Measurements from ENCODE around the gene ETV3. TPM values are rescaled to one million over a fixed set of nuclear protein-coding genes. Genes with fewer than 3 reads are reported as not detected.

ETV3 gene
- total and polyA plus RNA-seq, 2 of the 4 experiments (the other 2 are of a cell fraction): 6.4 to 14.7 TPM

DNA sequence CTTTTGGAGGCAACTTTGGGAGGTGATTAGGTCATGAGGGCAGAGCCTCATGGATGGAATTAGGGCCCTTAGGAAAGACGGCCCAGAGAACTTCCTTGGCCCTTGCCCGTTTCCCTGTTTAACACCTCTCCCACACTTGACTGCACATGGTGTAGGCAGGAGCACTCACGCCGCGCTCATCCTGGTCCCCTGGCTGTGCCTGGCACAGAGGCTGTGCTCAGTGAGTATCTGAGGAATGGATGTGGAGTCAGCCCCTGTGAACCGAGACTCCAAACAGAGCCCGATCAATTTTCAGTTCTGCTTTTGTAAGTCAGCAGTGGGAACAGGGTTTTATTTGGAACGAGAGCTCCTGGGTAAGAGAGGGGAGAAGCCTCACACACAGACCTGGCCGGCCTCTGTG lies 29.8 kb upstream of the ETV3 start:
- no peak overlapping the region for H3K23ac ChIP-seq (ENCODE audit: low read depth, low read length)
- no peaks in the 10 kb centered on the region for H3K9me3 ChIP-seq (ENCODE audit: control insufficient read depth, insufficient read depth, low read length)
- H3K56ac ChIP-seq (ENCODE audit: extremely low read depth, insufficient read depth, low read length): no peak overlapping the region
- WGBS, 2 experiments (ENCODE audit: extremely low coverage in 2 of 2, insufficient read length in 1 of 2): no CpG with 5 or more reads among the region's 9 CpGs
- CTCF ChIA-PET: no interaction called here
- no peaks in the 10 kb centered on the region for H3K79me1 ChIP-seq (ENCODE audit: low read depth in 1 of 2, low read length in 2 of 2)
- no peak overlapping the region for H4K91ac ChIP-seq (ENCODE audit: insufficient read depth, low read depth, low read length)
- no peak overlapping the region for H3K4me3 ChIP-seq (ENCODE audit: insufficient read depth, low read depth, low read length)
- no peak overlapping the region for H2BK15ac ChIP-seq (ENCODE audit: low read depth, low read length)
- TF ChIP-seq RAD21 (IDR thresholded peaks at IDR 0.05; ENCODE audit: low read length) (no peak), NFE2L2 (IDR thresholded peaks at IDR 0.05; ENCODE audit: low read depth, low read length) (no peak), BHLHE40 (IDR thresholded peaks at IDR 0.05; ENCODE audit: low read depth, low read length) (no peak), MXI1 (IDR thresholded peaks at IDR 0.05; ENCODE audit: borderline replicate concordance, low read depth, low read length) (no peak), CEBPB (IDR thresholded peaks at IDR 0.05; ENCODE audit: low read depth, low read length) (no peak), RFX5 (IDR thresholded peaks at IDR 0.05; ENCODE audit: low read depth, low read length) (no peak), FOS (IDR thresholded peaks at IDR 0.05; ENCODE audit: low read depth, low read length) (no peak), SMC3 (IDR thresholded peaks at IDR 0.05; ENCODE audit: low read depth, low read length) (no peak), CHD1 (IDR thresholded peaks at IDR 0.05; ENCODE audit: low read depth, low read length) (no peak), POLR2A (IDR thresholded peaks at IDR 0.05; ENCODE audit: low read depth, low read length) (no peak), MAFK (IDR thresholded peaks at IDR 0.05; ENCODE audit: low read depth, low read length) (no peak), MAZ (IDR thresholded peaks at IDR 0.05; ENCODE audit: borderline replicate concordance, low read depth, low read length) (no peak), RCOR1 (IDR thresholded peaks at IDR 0.05; ENCODE audit: insufficient replicate concordance, low read length) (no peak)
- TF ChIP-seq, protein P1, sequence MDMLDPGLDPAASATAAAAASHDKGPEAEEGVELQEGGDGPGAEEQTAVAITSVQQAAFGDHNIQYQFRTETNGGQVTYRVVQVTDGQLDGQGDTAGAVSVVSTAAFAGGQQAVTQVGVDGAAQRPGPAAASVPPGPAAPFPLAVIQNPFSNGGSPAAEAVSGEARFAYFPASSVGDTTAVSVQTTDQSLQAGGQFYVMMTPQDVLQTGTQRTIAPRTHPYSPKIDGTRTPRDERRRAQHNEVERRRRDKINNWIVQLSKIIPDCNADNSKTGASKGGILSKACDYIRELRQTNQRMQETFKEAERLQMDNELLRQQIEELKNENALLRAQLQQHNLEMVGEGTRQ (IDR thresholded peaks at IDR 0.05; ENCODE audit: low read depth, low read length): no peak
- TF ChIP-seq, protein P2, sequence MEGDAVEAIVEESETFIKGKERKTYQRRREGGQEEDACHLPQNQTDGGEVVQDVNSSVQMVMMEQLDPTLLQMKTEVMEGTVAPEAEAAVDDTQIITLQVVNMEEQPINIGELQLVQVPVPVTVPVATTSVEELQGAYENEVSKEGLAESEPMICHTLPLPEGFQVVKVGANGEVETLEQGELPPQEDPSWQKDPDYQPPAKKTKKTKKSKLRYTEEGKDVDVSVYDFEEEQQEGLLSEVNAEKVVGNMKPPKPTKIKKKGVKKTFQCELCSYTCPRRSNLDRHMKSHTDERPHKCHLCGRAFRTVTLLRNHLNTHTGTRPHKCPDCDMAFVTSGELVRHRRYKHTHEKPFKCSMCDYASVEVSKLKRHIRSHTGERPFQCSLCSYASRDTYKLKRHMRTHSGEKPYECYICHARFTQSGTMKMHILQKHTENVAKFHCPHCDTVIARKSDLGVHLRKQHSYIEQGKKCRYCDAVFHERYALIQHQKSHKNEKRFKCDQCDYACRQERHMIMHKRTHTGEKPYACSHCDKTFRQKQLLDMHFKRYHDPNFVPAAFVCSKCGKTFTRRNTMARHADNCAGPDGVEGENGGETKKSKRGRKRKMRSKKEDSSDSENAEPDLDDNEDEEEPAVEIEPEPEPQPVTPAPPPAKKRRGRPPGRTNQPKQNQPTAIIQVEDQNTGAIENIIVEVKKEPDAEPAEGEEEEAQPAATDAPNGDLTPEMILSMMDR (conservative IDR thresholded peaks at IDR 0.05; ENCODE audit: low read depth, low read length): no peak
- TF ChIP-seq, protein P3, sequence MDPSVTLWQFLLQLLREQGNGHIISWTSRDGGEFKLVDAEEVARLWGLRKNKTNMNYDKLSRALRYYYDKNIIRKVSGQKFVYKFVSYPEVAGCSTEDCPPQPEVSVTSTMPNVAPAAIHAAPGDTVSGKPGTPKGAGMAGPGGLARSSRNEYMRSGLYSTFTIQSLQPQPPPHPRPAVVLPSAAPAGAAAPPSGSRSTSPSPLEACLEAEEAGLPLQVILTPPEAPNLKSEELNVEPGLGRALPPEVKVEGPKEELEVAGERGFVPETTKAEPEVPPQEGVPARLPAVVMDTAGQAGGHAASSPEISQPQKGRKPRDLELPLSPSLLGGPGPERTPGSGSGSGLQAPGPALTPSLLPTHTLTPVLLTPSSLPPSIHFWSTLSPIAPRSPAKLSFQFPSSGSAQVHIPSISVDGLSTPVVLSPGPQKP (IDR thresholded peaks at IDR 0.05; ENCODE audit: borderline replicate concordance, low read depth, low read length): no peak
- intact Hi-C loops (cut with micrococcal nuclease): no loop called here
- H2BK20ac ChIP-seq (ENCODE audit: low read depth, low read length): no peak overlapping the region
- H2AK5ac ChIP-seq (ENCODE audit: low read depth, low read length): no peak overlapping the region
- no peaks in the 10 kb centered on the region for H4K20me1 ChIP-seq (ENCODE audit: insufficient read depth, low read length)
- no peaks in the 10 kb centered on the region for H3K36me3 ChIP-seq (ENCODE audit: control insufficient read depth, insufficient read depth, low read length)
- no peak overlapping the region for H3K4ac ChIP-seq (ENCODE audit: low read depth, low read length)
- no peak overlapping the region for H2BK5ac ChIP-seq (ENCODE audit: low read depth, low read length, poor library complexity, severe bottlenecking)
- H3K18ac ChIP-seq (ENCODE audit: low read depth, low read length): no peak overlapping the region
- H3K9ac ChIP-seq (ENCODE audit: low read depth, low read length): no peak overlapping the region
- no peaks in the 10 kb centered on the region for H3K4me1 ChIP-seq (ENCODE audit: control insufficient read depth, insufficient read depth, low read length)
- no peak overlapping the region for H3K4me2 ChIP-seq (ENCODE audit: low read depth, low read length)
- H2AFZ ChIP-seq (replicated peaks; ENCODE audit: low read length, poor library complexity): no peak overlapping the region
- BruUV-seq (replicated peaks): no TSS peak
- no peak for DNase-seq
- H3K27me3 ChIP-seq (ENCODE audit: control insufficient read depth, insufficient read depth, low read length): peaks cover 44% of the 10 kb centered on the region
- in situ Hi-C loops (cut with MboI; ENCODE audit: low sequenced_read_pairs): no loop called here
- H4K8ac ChIP-seq (ENCODE audit: low read depth in 2 of 2, low read length in 2 of 2): no peak overlapping the region
- no peaks in the 10 kb centered on the region for H3K9me1 ChIP-seq (ENCODE audit: insufficient read depth, low read length)
- no peak overlapping the region for H3K27ac ChIP-seq (ENCODE audit: insufficient read depth, low read length)
- no peak overlapping the region for H3K14ac ChIP-seq (replicated peaks; ENCODE audit: low read depth, low read length)
- no peak overlapping the region for H2BK120ac ChIP-seq (ENCODE audit: low read depth, low read length)
- dilution Hi-C loops (cut with HindIII; ENCODE audit: low sequenced_read_pairs, unreplicated experiment): no loop called here
- ATAC-seq (ENCODE audit: low read depth): no peak
- H4K5ac ChIP-seq (ENCODE audit: low read depth, low read length): no peak overlapping the region
- H2AK9ac ChIP-seq (replicated peaks; ENCODE audit: low read depth, low read length, poor library complexity): no peak overlapping the region
- POLR2A ChIA-PET (ENCODE audit: unreplicated experiment): no interaction called here
